ENCODE data around the gene PALM3. TPM values are rescaled to one million over a fixed set of nuclear protein-coding genes. Genes with fewer than 3 reads are reported as not detected.

Gene PALM3
- polyA plus RNA-seq, 4 donors, result 0.94 to 32.9 (median 20.1) TPM

GRCh38 chr19:14005349-14006084 lies 56.4 kb downstream of the PALM3 start:
- DNase-seq (ENCODE audit: low read depth in 4 of 4, low spot score in 3 of 4), result peak in 3 of 4 donors; percentile 71 to 84 (median 82)

GRCh38 chr19:14004619-14005348 lies 57.1 kb downstream of the PALM3 start:
- DNase-seq (ENCODE audit: low read depth in 4 of 4, low spot score in 3 of 4), result no peak

Other genes with a start within 250 kb of the PALM3 start
- 1 to 10 TPM in 3 of 4 donors, under 1 TPM in 1; 0.79 to 2.6 (median 1.6) TPM for gene NANOS3, start 184.9 kb downstream of the PALM3 start, polyA plus RNA-seq (ENCODE audit: insufficient read length in 4 of 4)
- gene BRME1, start 156.0 kb downstream of the PALM3 start, polyA plus RNA-seq (ENCODE audit: insufficient read length in 4 of 4), result 1 to 10 TPM; 4.8 to 8.9 (median 6.0) TPM
- gene CC2D1A, start 155.9 kb downstream of the PALM3 start, polyA plus RNA-seq (ENCODE audit: insufficient read length in 4 of 4), result 10 to 100 TPM; 19.4 to 45.8 (median 23.0) TPM
- 1 to 10 TPM in 3 of 4 donors, under 1 TPM in 1; 0.86 to 1.7 (median 1.4) TPM for gene PODNL1, start 123.7 kb downstream of the PALM3 start, polyA plus RNA-seq (ENCODE audit: insufficient read length in 4 of 4)
- 10 to 100 TPM; 26.1 to 46.7 (median 28.2) TPM for gene DCAF15, start 109.6 kb downstream of the PALM3 start, polyA plus RNA-seq (ENCODE audit: insufficient read length in 4 of 4)
- 10 to 100 TPM in 2 of 4 donors, 1 to 10 TPM in 2; 9.3 to 19.2 (median 10.2) TPM for gene RFX1, start 55.8 kb downstream of the PALM3 start, polyA plus RNA-seq (ENCODE audit: insufficient read length in 4 of 4)
- not detected for gene RLN3, start 33.9 kb downstream of the PALM3 start, polyA plus RNA-seq (ENCODE audit: insufficient read length in 4 of 4)
- gene IL27RA, start 30.3 kb downstream of the PALM3 start, polyA plus RNA-seq (ENCODE audit: insufficient read length in 4 of 4), result 1 to 10 TPM; 3.8 to 7.8 (median 5.9) TPM
- gene MISP3, start 10.7 kb upstream of the PALM3 start, polyA plus RNA-seq (ENCODE audit: insufficient read length in 4 of 4), result 10 to 100 TPM in 1 of 4 donors, 1 to 10 TPM in 3; 1.3 to 10.3 (median 6.3) TPM
- gene C19orf67, start 23.7 kb upstream of the PALM3 start, polyA plus RNA-seq (ENCODE audit: insufficient read length in 4 of 4), result not detected
- gene SAMD1, start 28.7 kb upstream of the PALM3 start, polyA plus RNA-seq (ENCODE audit: insufficient read length in 4 of 4), result 10 to 100 TPM; 39.8 to 52.0 (median 41.4) TPM
- 100 to 1,000 TPM in 2 of 4 donors, 10 to 100 TPM in 2; 90.6 to 106 (median 99.0) TPM for gene PRKACA, start 55.7 kb upstream of the PALM3 start, polyA plus RNA-seq (ENCODE audit: insufficient read length in 4 of 4)
- gene ASF1B, start 74.5 kb upstream of the PALM3 start, polyA plus RNA-seq (ENCODE audit: insufficient read length in 4 of 4), result 10 to 100 TPM; 15.1 to 19.8 (median 19.4) TPM
- gene ADGRL1, start 144.1 kb upstream of the PALM3 start, polyA plus RNA-seq (ENCODE audit: insufficient read length in 4 of 4), result 10 to 100 TPM; 34.7 to 60.6 (median 44.1) TPM

All from left renal pelvis (tissue), 4 donors.